GM19240 (cell line): ENCODE measurements around the gene CCT8L2.
"Not testable (repeated sequence)": the region's sequence is repeated elsewhere in the genome, so short reads cannot be mapped to it uniquely, and the experiment has no call there.

Experiments used
- DNase-seq: peaks from one replicate; pipeline ENCODE4 v3.0.0; 2011; ENCODE audit warnings: low spot score; ENCODE audit not compliant: insufficient read length

The CCT8L2 gene

GRCh38 chr22:16559056-16559955 lies 33.3 kb downstream of the CCT8L2 start:
- DNase-seq, result no peak

GRCh38 chr22:16558376-16558945 lies 34.1 kb downstream of the CCT8L2 start:
- not testable (repeated sequence) for DNase-seq

- DNase-seq, result not testable (repeated sequence)
Observed at GRCh38 chr22:16557511-16557910, 35.1 kb downstream of the CCT8L2 start.

GRCh38 chr22:16555077-16555994 lies 37.3 kb downstream of the CCT8L2 start:
- DNase-seq, result not testable (repeated sequence)

- DNase-seq, result not testable (repeated sequence)
Observed at GRCh38 chr22:16543310-16543709, 49.3 kb downstream of the CCT8L2 start.
